ENCODE data around the gene DAZAP1.
"Not testable (repeated sequence)": the region's sequence is repeated elsewhere in the genome, so short reads cannot be mapped to it uniquely, and the experiment has no call there.

Gene DAZAP1

GRCh38 chr19:1474011-1474764 lies 66.8 kb downstream of the DAZAP1 start:
- H3K4me3 ChIP-seq (ENCODE audit: insufficient read depth, low read depth, low read length, poor library complexity, severe bottlenecking), result no peak overlapping the region
- peaks cover 32% of the 10 kb centered on the region for H3K4me1 ChIP-seq (ENCODE audit: control insufficient read depth, insufficient read depth, low read length, poor library complexity, severe bottlenecking)
- H3K9me3 ChIP-seq (ENCODE audit: control insufficient read depth, low read length), result no peaks in the 10 kb centered on the region
- H3K36me3 ChIP-seq (ENCODE audit: control insufficient read depth, insufficient read depth, low read length), result peaks cover 5% of the 10 kb centered on the region
- H3K27ac ChIP-seq (ENCODE audit: insufficient read depth, low read length, poor library complexity, severe bottlenecking), result no peak overlapping the region
- no peaks in the 10 kb centered on the region for H3K27me3 ChIP-seq (replicated peaks; ENCODE audit: control insufficient read depth, insufficient read depth, low read length, poor library complexity, severe bottlenecking)
- DNase-seq, result no peak

DNA sequence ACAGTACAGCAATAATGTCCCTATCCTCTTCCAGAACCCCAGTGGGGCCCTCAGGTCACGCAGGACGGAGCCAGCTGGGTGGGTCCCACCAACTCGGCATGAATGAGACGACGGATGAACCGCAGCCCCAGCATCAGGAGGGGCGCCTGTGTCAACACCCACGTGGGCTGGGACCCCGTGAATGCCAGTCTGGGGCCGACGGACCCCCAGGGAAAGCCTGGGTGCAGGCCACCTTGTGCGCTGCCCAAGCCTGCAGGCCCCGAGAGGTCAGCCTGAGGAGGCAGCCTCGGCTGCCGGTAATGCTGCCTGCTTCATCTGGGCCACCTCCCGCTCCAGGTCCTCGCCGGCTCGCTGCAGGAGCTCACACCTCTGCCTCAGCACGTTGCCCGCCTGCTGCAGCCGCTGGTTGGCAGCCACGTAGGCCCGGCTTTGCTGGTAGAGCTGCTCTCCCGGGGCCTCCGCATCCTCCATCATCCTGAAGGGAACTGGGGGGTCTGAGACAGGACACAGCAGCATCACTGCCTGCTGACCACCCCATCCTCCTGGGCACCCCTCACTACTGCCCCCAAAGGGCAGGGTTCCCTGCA lies 67.5 kb downstream of the DAZAP1 start:
- Histone ChIP-seq H3K9me3 (ENCODE audit: control insufficient read depth, low read length) (no peaks in the 10 kb centered on the region), H3K36me3 (ENCODE audit: control insufficient read depth, insufficient read depth, low read length) (peaks cover 5% of the 10 kb centered on the region), H3K27me3 (replicated peaks; ENCODE audit: control insufficient read depth, insufficient read depth, low read length, poor library complexity, severe bottlenecking) (no peaks in the 10 kb centered on the region), H3K4me1 (ENCODE audit: control insufficient read depth, insufficient read depth, low read length, poor library complexity, severe bottlenecking) (peaks cover 35% of the 10 kb centered on the region), H3K27ac (ENCODE audit: insufficient read depth, low read length, poor library complexity, severe bottlenecking) (no peak overlapping the region), H3K4me3 (ENCODE audit: insufficient read depth, low read depth, low read length, poor library complexity, severe bottlenecking) (no peak overlapping the region)
- DNase-seq, result no peak

DNA sequence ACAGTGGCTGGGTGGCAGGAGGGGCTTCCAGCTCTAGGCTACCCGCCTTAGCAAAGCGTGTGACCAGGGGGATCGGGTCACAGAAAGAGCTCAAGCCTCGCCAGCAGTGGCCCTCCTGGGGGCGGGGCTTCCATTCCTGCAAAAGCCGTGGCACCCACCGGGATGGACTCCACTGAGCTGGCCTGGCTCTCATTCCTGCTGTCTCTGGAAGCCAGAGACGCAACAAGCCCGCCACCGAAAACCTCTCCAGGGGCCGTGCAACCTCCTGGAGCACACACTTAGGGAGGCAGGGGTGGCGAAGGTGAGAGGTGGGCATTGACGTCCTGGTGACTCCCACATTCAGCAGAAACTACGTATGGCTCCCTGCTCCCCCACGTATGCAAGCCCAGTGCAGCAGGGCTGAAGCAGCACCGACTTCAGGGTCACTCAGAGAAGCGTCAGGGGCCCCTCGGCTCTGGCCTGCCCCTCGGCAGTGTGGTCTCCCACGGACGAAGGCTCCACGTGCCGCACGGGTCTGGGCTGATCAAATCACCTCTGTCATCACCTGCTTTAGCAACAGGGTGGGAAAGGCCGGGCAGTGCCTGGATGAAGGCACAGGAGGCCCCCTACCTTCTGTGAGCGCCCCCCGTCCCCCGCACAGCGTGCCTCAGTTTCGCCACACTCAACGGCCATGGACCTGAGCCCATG lies 68.5 kb downstream of the DAZAP1 start:
- H3K27me3 ChIP-seq (replicated peaks; ENCODE audit: control insufficient read depth, insufficient read depth, low read length, poor library complexity, severe bottlenecking), result no peaks in the 10 kb centered on the region
- no peak overlapping the region for H3K4me3 ChIP-seq (ENCODE audit: insufficient read depth, low read depth, low read length, poor library complexity, severe bottlenecking)
- H3K36me3 ChIP-seq (ENCODE audit: control insufficient read depth, insufficient read depth, low read length), result peaks cover 5% of the 10 kb centered on the region
- no peak for DNase-seq
- peaks cover 26% of the 10 kb centered on the region for H3K4me1 ChIP-seq (ENCODE audit: control insufficient read depth, insufficient read depth, low read length, poor library complexity, severe bottlenecking)
- no peak overlapping the region for H3K27ac ChIP-seq (ENCODE audit: insufficient read depth, low read length, poor library complexity, severe bottlenecking)
- H3K9me3 ChIP-seq (ENCODE audit: control insufficient read depth, low read length), result no peaks in the 10 kb centered on the region

GRCh38 chr19:1477056-1477455 lies 69.7 kb downstream of the DAZAP1 start:
- not testable (repeated sequence) for DNase-seq; H3K4me3 ChIP-seq (ENCODE audit: insufficient read depth, low read depth, low read length, poor library complexity, severe bottlenecking); H3K9me3 ChIP-seq (ENCODE audit: control insufficient read depth, low read length); H3K36me3 ChIP-seq (ENCODE audit: control insufficient read depth, insufficient read depth, low read length); H3K27ac ChIP-seq (ENCODE audit: insufficient read depth, low read length, poor library complexity, severe bottlenecking); H3K27me3 ChIP-seq (replicated peaks; ENCODE audit: control insufficient read depth, insufficient read depth, low read length, poor library complexity, severe bottlenecking)
- peaks cover 14% of the 10 kb centered on the region for H3K4me1 ChIP-seq (ENCODE audit: control insufficient read depth, insufficient read depth, low read length, poor library complexity, severe bottlenecking)

- Histone ChIP-seq H3K9me3 (ENCODE audit: control insufficient read depth, low read length) (no peaks in the 10 kb centered on the region), H3K27me3 (replicated peaks; ENCODE audit: control insufficient read depth, insufficient read depth, low read length, poor library complexity, severe bottlenecking) (no peaks in the 10 kb centered on the region), H3K4me1 (ENCODE audit: control insufficient read depth, insufficient read depth, low read length, poor library complexity, severe bottlenecking) (peaks cover 14% of the 10 kb centered on the region), H3K36me3 (ENCODE audit: control insufficient read depth, insufficient read depth, low read length) (peaks cover 5% of the 10 kb centered on the region), H3K4me3 (ENCODE audit: insufficient read depth, low read depth, low read length, poor library complexity, severe bottlenecking) (peak within 1 kb of the TSS; percentile 59), H3K27ac (ENCODE audit: insufficient read depth, low read length, poor library complexity, severe bottlenecking) (peak within 1 kb of the TSS; percentile 75)
- DNase-seq, result peak; percentile 76 to 84 (median 80)
Measured at GRCh38 chr19:1478934-1479707, 71.7 kb downstream of the DAZAP1 start, which contains the start of gene C19orf25. C19orf25 (minus strand) TSS chr19:1479215; CDS start chr19:1478903, 312 bp downstream.

GRCh38 chr19:1481224-1481892 lies 74.0 kb downstream of the DAZAP1 start:
- peaks cover 14% of the 10 kb centered on the region for H3K4me1 ChIP-seq (ENCODE audit: control insufficient read depth, insufficient read depth, low read length, poor library complexity, severe bottlenecking)
- no peaks in the 10 kb centered on the region for H3K27me3 ChIP-seq (replicated peaks; ENCODE audit: control insufficient read depth, insufficient read depth, low read length, poor library complexity, severe bottlenecking)
- H3K27ac ChIP-seq (ENCODE audit: insufficient read depth, low read length, poor library complexity, severe bottlenecking), result no peak overlapping the region
- DNase-seq, result no peak
- H3K36me3 ChIP-seq (ENCODE audit: control insufficient read depth, insufficient read depth, low read length), result no peaks in the 10 kb centered on the region
- H3K9me3 ChIP-seq (ENCODE audit: control insufficient read depth, low read length), result no peaks in the 10 kb centered on the region
- H3K4me3 ChIP-seq (ENCODE audit: insufficient read depth, low read depth, low read length, poor library complexity, severe bottlenecking), result no peak overlapping the region

GRCh38 chr19:1481893-1482360 lies 74.5 kb downstream of the DAZAP1 start:
- H3K4me3 ChIP-seq (ENCODE audit: insufficient read depth, low read depth, low read length, poor library complexity, severe bottlenecking), result no peak overlapping the region
- H3K27me3 ChIP-seq (replicated peaks; ENCODE audit: control insufficient read depth, insufficient read depth, low read length, poor library complexity, severe bottlenecking), result no peaks in the 10 kb centered on the region
- no peaks in the 10 kb centered on the region for H3K36me3 ChIP-seq (ENCODE audit: control insufficient read depth, insufficient read depth, low read length)
- H3K9me3 ChIP-seq (ENCODE audit: control insufficient read depth, low read length), result no peaks in the 10 kb centered on the region
- H3K27ac ChIP-seq (ENCODE audit: insufficient read depth, low read length, poor library complexity, severe bottlenecking), result no peak overlapping the region
- DNase-seq, result no peak
- peaks cover 14% of the 10 kb centered on the region for H3K4me1 ChIP-seq (ENCODE audit: control insufficient read depth, insufficient read depth, low read length, poor library complexity, severe bottlenecking)

DNA sequence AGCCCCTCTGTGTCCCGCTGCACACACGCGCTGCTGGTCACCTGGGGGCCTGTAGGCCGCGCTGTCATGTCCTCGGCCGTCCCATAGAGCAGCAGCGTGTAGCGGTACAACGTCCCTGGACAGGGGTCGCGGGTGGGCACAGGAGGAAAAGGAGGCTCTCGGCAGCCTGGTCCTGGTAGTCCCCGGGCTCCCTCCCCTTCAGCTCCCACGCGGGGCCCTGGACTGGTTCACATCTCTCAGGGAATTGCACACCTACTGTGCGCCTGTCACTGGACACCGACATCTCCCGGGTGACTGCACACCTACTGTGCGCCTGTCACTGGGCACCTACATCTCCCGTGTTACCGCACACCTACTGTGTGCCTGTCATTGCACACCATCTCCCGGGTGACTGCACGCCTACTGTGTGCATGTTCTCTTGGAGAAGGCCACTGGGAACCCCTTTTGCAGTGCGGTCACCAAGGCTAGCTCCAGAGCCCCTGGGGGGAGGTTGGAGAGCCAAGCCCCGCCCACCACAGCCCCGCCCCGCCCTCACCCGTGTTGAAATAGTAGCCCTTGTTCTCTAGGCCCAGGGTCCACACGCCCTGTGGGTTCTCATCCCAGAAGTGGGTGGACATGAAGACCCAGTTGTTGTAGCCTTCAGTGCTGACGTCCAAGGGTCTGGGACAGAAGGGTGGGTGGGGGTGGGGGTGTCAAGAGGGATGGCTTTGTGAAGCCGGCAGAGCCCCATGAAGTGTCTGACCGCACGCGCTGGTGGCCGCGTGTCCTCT lies 75.2 kb downstream of the DAZAP1 start:
- H3K36me3 ChIP-seq (ENCODE audit: control insufficient read depth, insufficient read depth, low read length), result no peaks in the 10 kb centered on the region
- no peaks in the 10 kb centered on the region for H3K9me3 ChIP-seq (ENCODE audit: control insufficient read depth, low read length)
- no peak for DNase-seq
- H3K4me3 ChIP-seq (ENCODE audit: insufficient read depth, low read depth, low read length, poor library complexity, severe bottlenecking), result no peak overlapping the region
- no peaks in the 10 kb centered on the region for H3K27me3 ChIP-seq (replicated peaks; ENCODE audit: control insufficient read depth, insufficient read depth, low read length, poor library complexity, severe bottlenecking)
- H3K4me1 ChIP-seq (ENCODE audit: control insufficient read depth, insufficient read depth, low read length, poor library complexity, severe bottlenecking), result peaks cover 10% of the 10 kb centered on the region
- no peak overlapping the region for H3K27ac ChIP-seq (ENCODE audit: insufficient read depth, low read length, poor library complexity, severe bottlenecking)
